ENCODE results near the gene DACT2.

- TF ChIP-seq EZH2 (IDR thresholded peaks at IDR 0.05; ENCODE audit: low read depth, low read length, severe bottlenecking): no peak
- TF ChIP-seq HDAC2 (IDR thresholded peaks at IDR 0.05; ENCODE audit: borderline replicate concordance in 1 of 2, low read depth in 2 of 2, low read length in 2 of 2): no peak
- TF ChIP-seq CBX5 (IDR thresholded peaks at IDR 0.05; ENCODE audit: low read depth, low read length): no peak
- TF ChIP-seq POLR2A (IDR thresholded peaks at IDR 0.05; ENCODE audit: control extremely low read depth in 1 of 2, low read depth in 2 of 2, low read length in 2 of 2): no peak
- TF ChIP-seq EP300 (IDR thresholded peaks at IDR 0.05; ENCODE audit: borderline replicate concordance in 1 of 2, low read depth in 2 of 2, low read length in 2 of 2): no peak
- no peak for TF ChIP-seq MAFK (IDR thresholded peaks at IDR 0.05; ENCODE audit: low read depth, low read length)
- TF ChIP-seq RAD21 (IDR thresholded peaks at IDR 0.05 in 1 of 2, conservative IDR thresholded peaks at IDR 0.05 in 1 of 2; ENCODE audit: low read depth in 2 of 2, low read length in 2 of 2): no peak
- TF ChIP-seq CTCF (IDR thresholded peaks at IDR 0.05; ENCODE audit: control extremely low read depth in 1 of 3, insufficient read depth in 1 of 3, low read depth in 1 of 3, low read length in 3 of 3): no peak
- TF ChIP-seq SIX5 (IDR thresholded peaks at IDR 0.05; ENCODE audit: low read depth, low read length): no peak
- TF ChIP-seq JUND (IDR thresholded peaks at IDR 0.05; ENCODE audit: low read length): no peak
These were observed 5.6 kb downstream of the DACT2 start for GRCh38 chr6:168314021-168314420.
